GM21717 (cell line): ENCODE results near the gene PRR4.

Source experiments
- ATAC-seq: cut with Tn5 transposase; IDR thresholded peaks from one replicate; pipeline ENCODE4 v1.9.1; 2021; ENCODE audit warnings: mild to moderate bottlenecking, moderate library complexity; ENCODE audit not compliant: unreplicated experiment

The PRR4 gene

GRCh38 chr12:10802587-10802986 lies 46.7 kb downstream of the PRR4 start, which contains the start of gene TAS2R7:
Gene TAS2R7, minus strand, starts transcription at chr12:10802627. Its CDS starts 57 bp downstream, at chr12:10802570.
- ATAC-seq = no peak

DNA sequence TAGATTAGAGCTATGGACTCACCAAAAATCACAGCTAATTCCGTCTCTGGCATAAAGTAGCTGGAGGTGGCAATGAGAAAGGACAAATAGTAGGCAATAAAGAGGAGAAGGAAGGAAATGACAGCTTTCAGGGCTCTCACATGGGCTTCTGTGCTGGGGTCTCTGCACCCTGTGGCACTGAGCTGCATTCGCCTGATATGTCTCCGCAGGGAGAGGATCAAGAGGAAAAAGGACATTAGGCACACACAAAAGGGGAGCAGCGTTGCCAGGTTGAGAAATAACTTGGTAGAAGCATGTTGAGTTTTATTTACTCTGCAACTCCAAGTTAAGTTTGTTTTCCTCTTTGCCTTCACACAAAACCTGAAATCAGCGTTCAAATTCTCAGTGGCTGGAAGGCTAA lies 47.5 kb downstream of the PRR4 start:
- no peak for ATAC-seq
